IMR-90 (cell line): ENCODE data around the gene C17orf78. TPM values are rescaled to one million over a fixed set of nuclear protein-coding genes. Genes with fewer than 3 reads are reported as not detected.
A peak's percentile ranks its signal among the peaks of the same experiment; 100 is the strongest.

Experiments
- ATAC-seq: fragments of 200-7000 bp; cut with Tn5 transposase; 2 replicates; pipeline ENCODE4 v1.9.1; 2020; ENCODE audit warnings: low read depth, mild to moderate bottlenecking, moderate library complexity
- BruUV-seq: library from RNA; stranded (reverse); fragments of 400-500 nt; replicated peaks from 2 replicates; lab custom pipeline; 2021; lab: Mats Ljungman, UMichigan
- CTCF ChIA-PET: fragments of 300-600 bp; formaldehyde crosslinking; extraction: SDS; loops from one replicate; lab custom pipeline; 2021; ENCODE audit warnings: antibody characterized with exemption; lab: Yijun Ruan, JAX
- POLR2A ChIA-PET: fragments of 300-600 bp; sonication (Branson Sonifier 250); formaldehyde crosslinking; loops from one replicate; lab custom pipeline; 2022; ENCODE audit warnings: antibody characterized with exemption; ENCODE audit not compliant: unreplicated experiment; lab: Charles Lee
- DNase-seq: peaks from one replicate; pipeline ENCODE4 v3.0.0; 2013
- H2AFZ ChIP-seq: replicated peaks from 2 replicates; pipeline ENCODE3; 2013; ENCODE audit warnings: low read length, mild to moderate bottlenecking; ENCODE audit not compliant: poor library complexity
- H2AK5ac ChIP-seq: 2 replicates; pipeline ENCODE4 v1.6.1; 2013; ENCODE audit warnings: low read depth, low read length, inconsistent platforms
- H2AK9ac ChIP-seq: replicated peaks from 2 replicates; pipeline ENCODE3; 2013; ENCODE audit warnings: mild to moderate bottlenecking, low read depth, low read length, moderate library complexity; ENCODE audit not compliant: poor library complexity
- H2BK120ac ChIP-seq: 2 replicates; pipeline ENCODE4 v1.6.1; 2013; ENCODE audit warnings: low read depth, low read length, inconsistent platforms
- H2BK15ac ChIP-seq: 3 replicates; pipeline ENCODE4 v1.6.1; 2013; ENCODE audit warnings: low read depth, low read length, inconsistent platforms
- H2BK20ac ChIP-seq: 2 replicates; pipeline ENCODE4 v1.6.1; 2013; ENCODE audit warnings: low read depth, mild to moderate bottlenecking, inconsistent platforms, low read length, moderate library complexity
- H2BK5ac ChIP-seq: 2 replicates; pipeline ENCODE4 v1.6.1; 2013; ENCODE audit warnings: mild to moderate bottlenecking, low read depth, low read length, inconsistent platforms; ENCODE audit not compliant: poor library complexity, severe bottlenecking
- H3K14ac ChIP-seq: replicated peaks from 2 replicates; pipeline ENCODE4 v1.6.1; 2013; ENCODE audit warnings: low read depth, low read length, inconsistent platforms
- H3K18ac ChIP-seq: 2 replicates; pipeline ENCODE4 v1.6.1; 2013; ENCODE audit warnings: low read depth, low read length, control low read depth
- H3K23ac ChIP-seq: 2 replicates; pipeline ENCODE4 v1.6.1; 2013; ENCODE audit warnings: low read depth, low read length, inconsistent platforms
- H3K27ac ChIP-seq: 2 replicates; pipeline ENCODE4 v1.5.1; 2013; ENCODE audit warnings: mild to moderate bottlenecking, control low read depth, low read length; ENCODE audit not compliant: insufficient read depth
- H3K27me3 ChIP-seq: 2 replicates; pipeline ENCODE4 v1.6.1; 2013; ENCODE audit warnings: low read length; ENCODE audit not compliant: control insufficient read depth, insufficient read depth
- H3K36me3 ChIP-seq: 2 replicates; pipeline ENCODE4 v1.6.1; 2013; ENCODE audit warnings: low read length, mixed read lengths; ENCODE audit not compliant: control insufficient read depth, insufficient read depth
- H3K4ac ChIP-seq: 2 replicates; pipeline ENCODE4 v1.6.1; 2013; ENCODE audit warnings: low read depth, low read length, inconsistent platforms
- H3K4me1 ChIP-seq: 2 replicates; pipeline ENCODE4 v1.6.1; 2013; ENCODE audit warnings: low read length, mixed read lengths; ENCODE audit not compliant: control insufficient read depth, insufficient read depth
- H3K4me2 ChIP-seq: 2 replicates; pipeline ENCODE4 v1.6.1; 2013; ENCODE audit warnings: low read depth, mild to moderate bottlenecking, control low read depth, low read length, moderate library complexity
- H3K4me3 ChIP-seq: 2 replicates; pipeline ENCODE4 v1.5.1; 2013; ENCODE audit warnings: low read depth, mild to moderate bottlenecking, control low read depth, low read length, moderate library complexity; ENCODE audit not compliant: insufficient read depth
- H3K56ac ChIP-seq: 2 replicates; pipeline ENCODE4 v1.6.1; 2013; ENCODE audit warnings: low read length, inconsistent platforms; ENCODE audit not compliant: insufficient read depth; ENCODE audit errors: extremely low read depth
- H3K79me1 ChIP-seq, 2 experiments: 2 replicates each; pipeline ENCODE4 v1.6.1; 2013; ENCODE audit warnings: low read length in 2 of 2, inconsistent platforms in 1 of 2, low read depth in 1 of 2
- H3K9ac ChIP-seq: 2 replicates; pipeline ENCODE4 v1.6.1; 2013; ENCODE audit warnings: low read depth, low read length, control low read depth
- H3K9me1 ChIP-seq: 2 replicates; pipeline ENCODE4 v1.6.1; 2013; ENCODE audit warnings: low read length, inconsistent platforms; ENCODE audit not compliant: insufficient read depth
- H3K9me3 ChIP-seq: 2 replicates; pipeline ENCODE4 v1.6.1; 2013; ENCODE audit warnings: low read length; ENCODE audit not compliant: control insufficient read depth, insufficient read depth
- H4K20me1 ChIP-seq: 2 replicates; pipeline ENCODE4 v1.6.1; 2013; ENCODE audit warnings: low read length, inconsistent platforms; ENCODE audit not compliant: insufficient read depth
- H4K5ac ChIP-seq: 2 replicates; pipeline ENCODE4 v1.6.1; 2013; ENCODE audit warnings: mild to moderate bottlenecking, low read depth, low read length, control low read depth
- H4K8ac ChIP-seq, 2 experiments: 2 replicates each; pipeline ENCODE4 v1.6.1; 2013; ENCODE audit warnings: low read depth in 2 of 2, low read length in 2 of 2, control low read depth in 1 of 2, inconsistent platforms in 1 of 2
- H4K91ac ChIP-seq: 2 replicates; pipeline ENCODE4 v1.6.1; 2013; ENCODE audit warnings: low read depth, low read length, inconsistent platforms; ENCODE audit not compliant: insufficient read depth
- BHLHE40 ChIP-seq: fragments of 150-350 bp; IDR thresholded peaks from 2 replicates; pipeline ENCODE4 v1.6.1; 2016; ENCODE audit warnings: mild to moderate bottlenecking, low read depth, low read length
- CEBPB ChIP-seq: IDR thresholded peaks from 2 replicates; pipeline ENCODE4 v1.6.1; 2012; ENCODE audit warnings: low read depth, low read length, improper control_type of control experiment
- CHD1 ChIP-seq: IDR thresholded peaks from 2 replicates; pipeline ENCODE4 v1.6.1; 2012; ENCODE audit warnings: low read depth, low read length, improper control_type of control experiment
- MAFK ChIP-seq: IDR thresholded peaks from 2 replicates; pipeline ENCODE4 v1.6.1; 2012; ENCODE audit warnings: low read depth, low read length, improper control_type of control experiment
- MXI1 ChIP-seq: IDR thresholded peaks from 2 replicates; pipeline ENCODE4 v1.6.1; 2012; ENCODE audit warnings: low read depth, mild to moderate bottlenecking, low read length, moderate library complexity, borderline replicate concordance
- POLR2A ChIP-seq: IDR thresholded peaks from 2 replicates; pipeline ENCODE4 v1.6.1; 2012; ENCODE audit warnings: mild to moderate bottlenecking, low read depth, low read length
- RAD21 ChIP-seq: IDR thresholded peaks from 2 replicates; pipeline ENCODE4 v1.6.1; 2012; ENCODE audit warnings: low read length, improper control_type of control experiment
- RFX5 ChIP-seq: IDR thresholded peaks from 2 replicates; pipeline ENCODE4 v1.8.0; 2012; ENCODE audit warnings: low read depth, mild to moderate bottlenecking, low read length, moderate library complexity
- SMC3 ChIP-seq: fragments of 150-350 bp; IDR thresholded peaks from 2 replicates; pipeline ENCODE4 v1.6.1; 2016; ENCODE audit warnings: low read depth, mild to moderate bottlenecking, antibody characterized with exemption, low read length, moderate library complexity
- WGBS, 2 experiments: methylation state at CpG; one replicate each; pipeline versions ENCODE4 v1.1.5 to v1.1.7; 2013; ENCODE audit warnings: missing lambda C conversion rate in 2 of 2; ENCODE audit not compliant: insufficient read length in 1 of 2; ENCODE audit errors: extremely low coverage in 2 of 2; 5-methylcytosine and 5-hydroxymethylcytosine counted together
- dilution Hi-C: fragments of 300-500 bp; cut with HindIII; formaldehyde crosslinking; loops from one replicate; pipeline ENCODE4 v1.14.3; 2018; ENCODE audit warnings: low sequenced_read_pairs; ENCODE audit not compliant: unreplicated experiment
- in situ Hi-C: fragments of 300-500 bp; cut with MboI; formaldehyde crosslinking; loops from 3 replicates; pipeline ENCODE4 v1.14.3; 2019; ENCODE audit warnings: low sequenced_read_pairs, inconsistent platforms, mixed read lengths
- intact Hi-C: fragments of 100-400 bp; cut with micrococcal nuclease; formaldehyde crosslinking; loops from 2 replicates; pipeline ENCODE4 v1.10.0; 2022
- polyA plus RNA-seq, 3 experiments: library from polyadenylated mRNA; depleted of rRNA; stranded (reverse); fragments of >200 nt; gene quantifications; 2 replicates each; pipeline ENCODE4 v1.2.3, GENCODE V29; 2012; ENCODE audit warnings: low replicate concordance in 1 of 3
- total RNA-seq: library from RNA; depleted of rRNA; stranded (reverse); fragments of >200 nt; gene quantifications from 2 replicates; pipeline ENCODE4 v1.2.3, GENCODE V29; 2012
- TF ChIP-seq, protein P1 (sequence below): conservative IDR thresholded peaks from 2 replicates; pipeline ENCODE4 v1.5.1; 2012; ENCODE audit warnings: mild to moderate bottlenecking, low read depth, low read length, improper control_type of control experiment
- TF ChIP-seq, protein P2 (sequence below): fragments of 150-350 bp; IDR thresholded peaks from 2 replicates; pipeline ENCODE4 v1.6.1; 2016; ENCODE audit warnings: low read depth, mild to moderate bottlenecking, low read length, moderate library complexity, borderline replicate concordance
- TF ChIP-seq, protein P3 (sequence below): fragments of 150-350 bp; IDR thresholded peaks from 2 replicates; pipeline ENCODE4 v1.6.1; 2017; ENCODE audit warnings: mild to moderate bottlenecking, antibody characterized with exemption, low read length, low read depth

Gene C17orf78
- total and polyA plus RNA-seq, 2 of the 4 experiments (the other 2 are of a cell fraction): not detected

DNA sequence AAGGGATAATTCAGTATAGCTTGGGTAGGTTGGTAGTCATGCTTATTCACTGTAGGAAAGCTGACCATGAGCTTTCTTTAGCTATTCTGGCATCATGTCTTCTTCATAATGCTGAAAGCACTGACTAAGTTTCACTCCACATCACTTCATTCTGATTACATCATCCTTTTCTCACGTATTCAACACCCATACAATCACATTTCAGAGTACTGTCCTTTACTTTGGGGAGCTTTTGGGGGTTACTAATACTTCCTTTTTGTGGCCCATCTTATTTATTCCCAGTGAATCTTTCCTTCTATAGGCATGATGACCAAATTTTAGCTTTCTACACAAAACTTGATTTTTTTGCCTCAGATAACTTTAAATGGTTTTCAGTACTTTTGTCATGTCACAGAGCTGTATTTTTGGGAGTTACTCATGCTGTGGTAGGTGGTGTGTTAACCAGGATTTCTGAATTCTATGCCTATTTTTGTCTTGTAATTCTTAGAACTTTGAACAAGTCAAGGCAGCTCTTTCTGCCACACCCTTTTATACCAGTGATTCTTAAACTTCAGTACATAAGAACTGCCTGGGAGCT is 54.4 kb downstream of the C17orf78 start:
- Histone ChIP-seq H2BK15ac (no peak overlapping the region), H3K4me3 (no peak overlapping the region), H4K8ac (peak overlapping the region in 1 of 2 experiments; percentile 5; a peak in 1 of 4 replicates), H3K27ac (no peak overlapping the region), H2BK5ac (no peak overlapping the region), H2AK9ac (no peak overlapping the region), H3K79me1 (peaks cover 13 to 42% of the 10 kb centered on the region in 2 experiments), H3K4ac (no peak overlapping the region), H3K23ac (no peak overlapping the region), H3K56ac (no peak overlapping the region), H3K4me1 (no peaks in the 10 kb centered on the region; the same call in 1 of the 2 replicates), H3K14ac (no peak overlapping the region), H3K27me3 (no peaks in the 10 kb centered on the region), H4K91ac (no peak overlapping the region), H3K18ac (no peak overlapping the region), H2BK120ac (no peak overlapping the region), H4K5ac (no peak overlapping the region), H3K4me2 (no peak overlapping the region), H3K9ac (no peak overlapping the region), H2BK20ac (no peak overlapping the region), H3K9me3 (no peaks in the 10 kb centered on the region), H2AFZ (no peak overlapping the region), H2AK5ac (no peak overlapping the region), H3K36me3 (peaks cover 26% of the 10 kb centered on the region), H4K20me1 (no peaks in the 10 kb centered on the region), H3K9me1 (no peaks in the 10 kb centered on the region; the same call in 1 of the 2 replicates)
- BruUV-seq: no TSS peak
- dilution Hi-C loops: no loop called here
- POLR2A ChIA-PET: no interaction called here
- no peak for TF ChIP-seq RAD21
- peak; percentile 42; the same call in 1 of the 2 replicates for TF ChIP-seq MAFK
- TF ChIP-seq, protein P1, sequence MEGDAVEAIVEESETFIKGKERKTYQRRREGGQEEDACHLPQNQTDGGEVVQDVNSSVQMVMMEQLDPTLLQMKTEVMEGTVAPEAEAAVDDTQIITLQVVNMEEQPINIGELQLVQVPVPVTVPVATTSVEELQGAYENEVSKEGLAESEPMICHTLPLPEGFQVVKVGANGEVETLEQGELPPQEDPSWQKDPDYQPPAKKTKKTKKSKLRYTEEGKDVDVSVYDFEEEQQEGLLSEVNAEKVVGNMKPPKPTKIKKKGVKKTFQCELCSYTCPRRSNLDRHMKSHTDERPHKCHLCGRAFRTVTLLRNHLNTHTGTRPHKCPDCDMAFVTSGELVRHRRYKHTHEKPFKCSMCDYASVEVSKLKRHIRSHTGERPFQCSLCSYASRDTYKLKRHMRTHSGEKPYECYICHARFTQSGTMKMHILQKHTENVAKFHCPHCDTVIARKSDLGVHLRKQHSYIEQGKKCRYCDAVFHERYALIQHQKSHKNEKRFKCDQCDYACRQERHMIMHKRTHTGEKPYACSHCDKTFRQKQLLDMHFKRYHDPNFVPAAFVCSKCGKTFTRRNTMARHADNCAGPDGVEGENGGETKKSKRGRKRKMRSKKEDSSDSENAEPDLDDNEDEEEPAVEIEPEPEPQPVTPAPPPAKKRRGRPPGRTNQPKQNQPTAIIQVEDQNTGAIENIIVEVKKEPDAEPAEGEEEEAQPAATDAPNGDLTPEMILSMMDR: no peak
- no peak for TF ChIP-seq CHD1
- no peak for TF ChIP-seq BHLHE40
- TF ChIP-seq SMC3: no peak
- TF ChIP-seq CEBPB: peak; percentile 83
- TF ChIP-seq, protein P2, sequence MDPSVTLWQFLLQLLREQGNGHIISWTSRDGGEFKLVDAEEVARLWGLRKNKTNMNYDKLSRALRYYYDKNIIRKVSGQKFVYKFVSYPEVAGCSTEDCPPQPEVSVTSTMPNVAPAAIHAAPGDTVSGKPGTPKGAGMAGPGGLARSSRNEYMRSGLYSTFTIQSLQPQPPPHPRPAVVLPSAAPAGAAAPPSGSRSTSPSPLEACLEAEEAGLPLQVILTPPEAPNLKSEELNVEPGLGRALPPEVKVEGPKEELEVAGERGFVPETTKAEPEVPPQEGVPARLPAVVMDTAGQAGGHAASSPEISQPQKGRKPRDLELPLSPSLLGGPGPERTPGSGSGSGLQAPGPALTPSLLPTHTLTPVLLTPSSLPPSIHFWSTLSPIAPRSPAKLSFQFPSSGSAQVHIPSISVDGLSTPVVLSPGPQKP: no peak
- no peak for TF ChIP-seq POLR2A
- no peak for TF ChIP-seq RFX5
- TF ChIP-seq, protein P3, sequence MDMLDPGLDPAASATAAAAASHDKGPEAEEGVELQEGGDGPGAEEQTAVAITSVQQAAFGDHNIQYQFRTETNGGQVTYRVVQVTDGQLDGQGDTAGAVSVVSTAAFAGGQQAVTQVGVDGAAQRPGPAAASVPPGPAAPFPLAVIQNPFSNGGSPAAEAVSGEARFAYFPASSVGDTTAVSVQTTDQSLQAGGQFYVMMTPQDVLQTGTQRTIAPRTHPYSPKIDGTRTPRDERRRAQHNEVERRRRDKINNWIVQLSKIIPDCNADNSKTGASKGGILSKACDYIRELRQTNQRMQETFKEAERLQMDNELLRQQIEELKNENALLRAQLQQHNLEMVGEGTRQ: no peak
- TF ChIP-seq MXI1: no peak
- ATAC-seq: peak; percentile 37; the same call in 1 of the 2 replicates
- DNase-seq: peak; percentile 75
- intact Hi-C loops: no loop called here
- CTCF ChIA-PET: interaction anchor here (0.9 kb wide), 1 partner anchor 16 kb away, joined by 3 read pairs; no protein-coding TSS in a partner anchor
- no CpG with 5 or more reads among the region's 1 CpG for WGBS, 2 experiments
- in situ Hi-C loops: no loop called here
